Measurements from ENCODE around the gene NRXN2.

NRXN2 gene

GRCh38 chr11:64580412-64580811 lies 142.6 kb downstream of the NRXN2 start:
- Histone ChIP-seq H2BK120ac (ENCODE audit: low read depth, low read length) (no peak overlapping the region), H3K9ac (ENCODE audit: low read depth, low read length, poor library complexity) (no peak overlapping the region), H3K4me1 (ENCODE audit: control insufficient read depth in 2 of 2, insufficient read depth in 1 of 2, low read depth in 1 of 2, low read length in 2 of 2) (no peaks in the 10 kb centered on the region), H3K79me1 (ENCODE audit: low read depth, low read length) (no peaks in the 10 kb centered on the region), H3K4ac (ENCODE audit: low read length) (no peak overlapping the region), H4K91ac (ENCODE audit: low read depth, low read length, poor library complexity) (no peak overlapping the region), H3K27ac (replicated peaks; ENCODE audit: low read length) (no peak overlapping the region), H2BK12ac (ENCODE audit: low read length) (no peak overlapping the region), H3K14ac (ENCODE audit: low read length) (no peak overlapping the region), H3K36me3 (replicated peaks in 1 of 2; ENCODE audit: control insufficient read depth in 2 of 2, insufficient read depth in 2 of 2, low read length in 2 of 2) (no peaks in the 10 kb centered on the region), H3K9me3 (replicated peaks in 1 of 2; ENCODE audit: control insufficient read depth in 2 of 2, insufficient read depth in 1 of 2, low read depth in 1 of 2, low read length in 2 of 2) (no peaks in the 10 kb centered on the region), H3K4me2 (ENCODE audit: insufficient read depth, low read length, poor library complexity, severe bottlenecking) (no peak overlapping the region), H2BK5ac (ENCODE audit: low read length) (no peak overlapping the region), H2AFZ (ENCODE audit: low read length) (no peak overlapping the region), H2BK15ac (ENCODE audit: low read length) (no peak overlapping the region), H3K23ac (ENCODE audit: low read depth, low read length, poor library complexity) (no peak overlapping the region), H3K18ac (ENCODE audit: low read length) (no peak overlapping the region), H3K27me3 (ENCODE audit: control insufficient read depth in 3 of 3, insufficient read depth in 3 of 3, low read depth in 1 of 3, low read length in 3 of 3) (peaks cover 0 to 22% (median 4%) of the 10 kb centered on the region in 3 experiments), H3K4me3 (ENCODE audit: low read length in 2 of 2) (no peak overlapping the region), H4K8ac (ENCODE audit: low read depth, low read length) (no peak overlapping the region), H2AK5ac (ENCODE audit: low read depth, low read length) (no peak overlapping the region)
- DNase-seq (ENCODE audit: low spot score): no peak
- WGBS, 2 donors (ENCODE audit: extremely low coverage in 2 of 2, insufficient read length in 2 of 2, insufficient replicate concordance in 1 of 2): no CpG with 5 or more reads among the region's 7 CpGs

- no peak overlapping the region for H2BK120ac ChIP-seq (ENCODE audit: low read depth, low read length)
- no peak overlapping the region for H4K8ac ChIP-seq (ENCODE audit: low read depth, low read length)
- H3K18ac ChIP-seq (ENCODE audit: low read length): no peak overlapping the region
- H2AFZ ChIP-seq (ENCODE audit: low read length): no peak overlapping the region
- H3K36me3 ChIP-seq (replicated peaks in 1 of 2; ENCODE audit: control insufficient read depth in 2 of 2, insufficient read depth in 2 of 2, low read length in 2 of 2): no peaks in the 10 kb centered on the region
- no peak overlapping the region for H3K9ac ChIP-seq (ENCODE audit: low read depth, low read length, poor library complexity)
- no peak for DNase-seq (ENCODE audit: low spot score)
- H3K4me2 ChIP-seq (ENCODE audit: insufficient read depth, low read length, poor library complexity, severe bottlenecking): no peak overlapping the region
- H3K4me1 ChIP-seq (ENCODE audit: control insufficient read depth in 2 of 2, insufficient read depth in 1 of 2, low read depth in 1 of 2, low read length in 2 of 2): no peaks in the 10 kb centered on the region
- H3K27ac ChIP-seq (replicated peaks; ENCODE audit: low read length): no peak overlapping the region
- WGBS, 2 donors (ENCODE audit: extremely low coverage in 2 of 2, insufficient read length in 2 of 2, insufficient replicate concordance in 1 of 2): 100% methylated on average over 4 of the region's 6 CpGs; no CpG with 5 or more reads in 1 of the 2 donors
- H3K4ac ChIP-seq (ENCODE audit: low read length): no peak overlapping the region
- no peak overlapping the region for H2BK15ac ChIP-seq (ENCODE audit: low read length)
- H2AK5ac ChIP-seq (ENCODE audit: low read depth, low read length): no peak overlapping the region
- no peak overlapping the region for H3K14ac ChIP-seq (ENCODE audit: low read length)
- no peak overlapping the region for H3K4me3 ChIP-seq (ENCODE audit: low read length in 2 of 2)
- no peak overlapping the region for H2BK5ac ChIP-seq (ENCODE audit: low read length)
- no peak overlapping the region for H3K23ac ChIP-seq (ENCODE audit: low read depth, low read length, poor library complexity)
- H3K79me1 ChIP-seq (ENCODE audit: low read depth, low read length): no peaks in the 10 kb centered on the region
- H3K27me3 ChIP-seq (ENCODE audit: control insufficient read depth in 3 of 3, insufficient read depth in 3 of 3, low read depth in 1 of 3, low read length in 3 of 3): peaks cover 0 to 16% (median 0%) of the 10 kb centered on the region in 3 experiments
- H2BK12ac ChIP-seq (ENCODE audit: low read length): no peak overlapping the region
- peaks cover 0 to 1% of the 10 kb centered on the region in 2 donors for H3K9me3 ChIP-seq (replicated peaks in 1 of 2; ENCODE audit: control insufficient read depth in 2 of 2, insufficient read depth in 1 of 2, low read depth in 1 of 2, low read length in 2 of 2)
- no peak overlapping the region for H4K91ac ChIP-seq (ENCODE audit: low read depth, low read length, poor library complexity)
Measured at GRCh38 chr11:64577202-64577601, 145.8 kb downstream of the NRXN2 start.

- H3K14ac ChIP-seq (ENCODE audit: low read length): no peak overlapping the region
- no peak overlapping the region for H3K4me3 ChIP-seq (ENCODE audit: low read length in 2 of 2)
- H2BK15ac ChIP-seq (ENCODE audit: low read length): peak overlapping the region; percentile 29
- H2BK12ac ChIP-seq (ENCODE audit: low read length): peak overlapping the region; percentile 47
- H4K91ac ChIP-seq (ENCODE audit: low read depth, low read length, poor library complexity): no peak overlapping the region
- H3K18ac ChIP-seq (ENCODE audit: low read length): no peak overlapping the region
- peaks cover 0 to 1% of the 10 kb centered on the region in 2 donors for H3K9me3 ChIP-seq (replicated peaks in 1 of 2; ENCODE audit: control insufficient read depth in 2 of 2, insufficient read depth in 1 of 2, low read depth in 1 of 2, low read length in 2 of 2)
- WGBS, 2 donors (ENCODE audit: extremely low coverage in 2 of 2, insufficient read length in 2 of 2, insufficient replicate concordance in 1 of 2): no CpG with 5 or more reads among the region's 8 CpGs
- H3K79me1 ChIP-seq (ENCODE audit: low read depth, low read length): no peaks in the 10 kb centered on the region
- H2AK5ac ChIP-seq (ENCODE audit: low read depth, low read length): no peak overlapping the region
- no peak overlapping the region for H3K27ac ChIP-seq (replicated peaks; ENCODE audit: low read length)
- no peak overlapping the region for H2AFZ ChIP-seq (ENCODE audit: low read length)
- no peaks in the 10 kb centered on the region for H3K36me3 ChIP-seq (replicated peaks in 1 of 2; ENCODE audit: control insufficient read depth in 2 of 2, insufficient read depth in 2 of 2, low read length in 2 of 2)
- H3K4me1 ChIP-seq (ENCODE audit: control insufficient read depth in 2 of 2, insufficient read depth in 1 of 2, low read depth in 1 of 2, low read length in 2 of 2): peaks cover 6 to 11% of the 10 kb centered on the region in 2 donors
- H3K4ac ChIP-seq (ENCODE audit: low read length): no peak overlapping the region
- no peak for DNase-seq (ENCODE audit: low spot score)
- H2BK120ac ChIP-seq (ENCODE audit: low read depth, low read length): no peak overlapping the region
- no peak overlapping the region for H3K9ac ChIP-seq (ENCODE audit: low read depth, low read length, poor library complexity)
- no peak overlapping the region for H3K23ac ChIP-seq (ENCODE audit: low read depth, low read length, poor library complexity)
- peaks cover 0 to 22% (median 0%) of the 10 kb centered on the region in 3 experiments for H3K27me3 ChIP-seq (ENCODE audit: control insufficient read depth in 3 of 3, insufficient read depth in 3 of 3, low read depth in 1 of 3, low read length in 3 of 3)
- H4K8ac ChIP-seq (ENCODE audit: low read depth, low read length): no peak overlapping the region
- no peak overlapping the region for H3K4me2 ChIP-seq (ENCODE audit: insufficient read depth, low read length, poor library complexity, severe bottlenecking)
- H2BK5ac ChIP-seq (ENCODE audit: low read length): no peak overlapping the region
Measured at GRCh38 chr11:64572143-64572542, 150.9 kb downstream of the NRXN2 start.

- no peak overlapping the region for H4K8ac ChIP-seq (ENCODE audit: low read depth, low read length)
- H2AK5ac ChIP-seq (ENCODE audit: low read depth, low read length): peak overlapping the region; percentile 83
- no peak overlapping the region for H2BK5ac ChIP-seq (ENCODE audit: low read length)
- no peak overlapping the region for H4K91ac ChIP-seq (ENCODE audit: low read depth, low read length, poor library complexity)
- H3K18ac ChIP-seq (ENCODE audit: low read length): peak overlapping the region; percentile 64
- no peak overlapping the region for H3K4me3 ChIP-seq (ENCODE audit: low read length in 2 of 2)
- H2BK120ac ChIP-seq (ENCODE audit: low read depth, low read length): no peak overlapping the region
- no peak overlapping the region for H2BK12ac ChIP-seq (ENCODE audit: low read length)
- H3K14ac ChIP-seq (ENCODE audit: low read length): no peak overlapping the region
- H3K9me3 ChIP-seq (replicated peaks in 1 of 2; ENCODE audit: control insufficient read depth in 2 of 2, insufficient read depth in 1 of 2, low read depth in 1 of 2, low read length in 2 of 2): peaks cover 0 to 1% of the 10 kb centered on the region in 2 donors
- no peak overlapping the region for H3K9ac ChIP-seq (ENCODE audit: low read depth, low read length, poor library complexity)
- H3K27me3 ChIP-seq (ENCODE audit: control insufficient read depth in 3 of 3, insufficient read depth in 3 of 3, low read depth in 1 of 3, low read length in 3 of 3): peaks cover 0 to 22% (median 0%) of the 10 kb centered on the region in 3 experiments
- DNase-seq (ENCODE audit: low spot score): no peak
- H3K36me3 ChIP-seq (replicated peaks in 1 of 2; ENCODE audit: control insufficient read depth in 2 of 2, insufficient read depth in 2 of 2, low read length in 2 of 2): no peaks in the 10 kb centered on the region
- H2AFZ ChIP-seq (ENCODE audit: low read length): no peak overlapping the region
- no peaks in the 10 kb centered on the region for H3K79me1 ChIP-seq (ENCODE audit: low read depth, low read length)
- WGBS, 2 donors (ENCODE audit: extremely low coverage in 2 of 2, insufficient read length in 2 of 2, insufficient replicate concordance in 1 of 2): no CpG with 5 or more reads among the region's 22 CpGs
- no peak overlapping the region for H3K4ac ChIP-seq (ENCODE audit: low read length)
- H3K4me1 ChIP-seq (ENCODE audit: control insufficient read depth in 2 of 2, insufficient read depth in 1 of 2, low read depth in 1 of 2, low read length in 2 of 2): peaks cover 11 to 16% of the 10 kb centered on the region in 2 donors
- H2BK15ac ChIP-seq (ENCODE audit: low read length): peak overlapping the region; percentile 90
- H3K23ac ChIP-seq (ENCODE audit: low read depth, low read length, poor library complexity): peak overlapping the region; percentile 18
- H3K4me2 ChIP-seq (ENCODE audit: insufficient read depth, low read length, poor library complexity, severe bottlenecking): no peak overlapping the region
- H3K27ac ChIP-seq (replicated peaks; ENCODE audit: low read length): no peak overlapping the region
Measured at GRCh38 chr11:64571410-64572091, 151.4 kb downstream of the NRXN2 start.

All from neuronal stem cell (in vitro differentiated cells).